ENCODE measurements around the gene EXOC3L4. TPM values are rescaled to one million over a fixed set of nuclear protein-coding genes. Genes with fewer than 3 reads are reported as not detected.
A peak's percentile ranks its signal among the peaks of the same experiment; 100 is the strongest.

The EXOC3L4 gene
- total RNA-seq, 1 donor from 2014 or later = not detected

DNA sequence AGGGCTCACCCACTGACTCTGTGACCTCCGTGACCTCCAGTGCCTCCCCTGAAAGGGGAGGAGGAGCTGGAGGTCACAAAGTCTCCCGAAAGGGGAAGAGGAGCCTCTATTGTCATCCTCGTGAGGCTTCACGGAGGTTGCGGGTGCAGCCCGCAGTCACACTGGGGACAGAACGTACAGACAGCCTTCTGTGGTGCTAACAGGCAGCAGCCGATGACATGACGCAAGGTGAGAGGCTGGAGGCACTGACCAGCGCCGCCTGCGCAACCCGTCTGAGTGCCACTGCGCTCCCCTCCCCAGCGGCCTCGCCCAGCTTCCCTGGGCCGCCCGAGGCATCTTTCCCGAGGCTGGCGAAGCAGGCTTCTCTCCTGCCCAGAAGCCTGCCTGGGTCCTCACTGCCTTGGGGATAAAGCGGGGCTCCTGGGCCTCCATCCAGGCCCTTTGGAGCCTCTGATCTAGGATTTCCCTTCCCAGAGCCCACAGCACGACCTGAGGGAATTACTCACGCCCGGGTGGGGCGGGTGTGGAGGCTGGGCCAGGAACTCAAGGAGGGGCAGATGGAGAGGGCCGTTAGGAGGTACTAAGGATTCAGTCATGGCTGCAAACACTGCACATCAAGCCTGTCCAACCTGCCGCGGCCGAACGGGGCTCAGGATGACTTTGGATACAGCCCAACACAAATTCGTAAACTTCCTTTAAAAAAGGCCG is 22.8 kb upstream of the EXOC3L4 start:
- Histone ChIP-seq H3K4me3 (no peak overlapping the region), H3K4me1 (peaks cover 16% of the 10 kb centered on the region), H3F3A (ENCODE audit: low read depth) (peaks cover 13% of the 10 kb centered on the region), H3K9ac (no peak overlapping the region), H2AFZ (replicated peaks) (no peak overlapping the region), H4K20me1 (ENCODE audit: low read depth) (no peaks in the 10 kb centered on the region), H3K27me3 (peaks cover 20% of the 10 kb centered on the region), H3K36me3 (no peaks in the 10 kb centered on the region), H3K9me3 (ENCODE audit: low read depth) (no peaks in the 10 kb centered on the region), H3K27ac (peak overlapping the region; percentile 37), H3K4me2 (peak overlapping the region; percentile 59), H3K79me2 (ENCODE audit: low read depth) (no peaks in the 10 kb centered on the region)
- TF ChIP-seq EZH2phosphoT487 (IDR thresholded peaks at IDR 0.05) (no peak), CTCF (IDR thresholded peaks at IDR 0.05) (no peak), EZH2 (IDR thresholded peaks at IDR 0.05) (no peak)
- Mint-ChIP-seq H3K4me1 (peaks cover 11% of the 10 kb centered on the region), H3K27me3 (ENCODE audit: insufficient read depth, low read depth) (peaks cover 2% of the 10 kb centered on the region), H3K9me3 (no peaks in the 10 kb centered on the region), H3K27ac (peak overlapping the region; percentile 66), H3K4me3 (no peak overlapping the region), H3K36me3 (no peaks in the 10 kb centered on the region)
- peak; percentile 52 for DNase-seq (ENCODE audit: low spot score)

- Histone ChIP-seq H3K27ac (no peak overlapping the region), H3K9ac (no peak overlapping the region), H3K79me2 (ENCODE audit: low read depth) (no peaks in the 10 kb centered on the region), H3K4me3 (no peak overlapping the region), H3F3A (ENCODE audit: low read depth) (peaks cover 13% of the 10 kb centered on the region), H2AFZ (replicated peaks) (no peak overlapping the region), H3K27me3 (peaks cover 21% of the 10 kb centered on the region), H3K9me3 (ENCODE audit: low read depth) (no peaks in the 10 kb centered on the region), H3K36me3 (no peaks in the 10 kb centered on the region), H3K4me1 (peaks cover 16% of the 10 kb centered on the region), H4K20me1 (ENCODE audit: low read depth) (no peaks in the 10 kb centered on the region), H3K4me2 (no peak overlapping the region)
- no peak for TF ChIP-seq CTCF (IDR thresholded peaks at IDR 0.05)
- no peak for TF ChIP-seq EZH2phosphoT487 (IDR thresholded peaks at IDR 0.05)
- TF ChIP-seq EZH2 (IDR thresholded peaks at IDR 0.05) = no peak
- no peak for DNase-seq (ENCODE audit: low spot score)
- no peak overlapping the region for H3K4me3 Mint-ChIP-seq
- H3K9me3 Mint-ChIP-seq = no peaks in the 10 kb centered on the region
- no peaks in the 10 kb centered on the region for H3K36me3 Mint-ChIP-seq
- no peaks in the 10 kb centered on the region for H3K27me3 Mint-ChIP-seq (ENCODE audit: insufficient read depth, low read depth)
- peaks cover 4% of the 10 kb centered on the region for H3K4me1 Mint-ChIP-seq
- H3K27ac Mint-ChIP-seq = no peak overlapping the region
These were observed 21.7 kb upstream of the EXOC3L4 start for GRCh38 chr14:103072595-103073366.

DNA sequence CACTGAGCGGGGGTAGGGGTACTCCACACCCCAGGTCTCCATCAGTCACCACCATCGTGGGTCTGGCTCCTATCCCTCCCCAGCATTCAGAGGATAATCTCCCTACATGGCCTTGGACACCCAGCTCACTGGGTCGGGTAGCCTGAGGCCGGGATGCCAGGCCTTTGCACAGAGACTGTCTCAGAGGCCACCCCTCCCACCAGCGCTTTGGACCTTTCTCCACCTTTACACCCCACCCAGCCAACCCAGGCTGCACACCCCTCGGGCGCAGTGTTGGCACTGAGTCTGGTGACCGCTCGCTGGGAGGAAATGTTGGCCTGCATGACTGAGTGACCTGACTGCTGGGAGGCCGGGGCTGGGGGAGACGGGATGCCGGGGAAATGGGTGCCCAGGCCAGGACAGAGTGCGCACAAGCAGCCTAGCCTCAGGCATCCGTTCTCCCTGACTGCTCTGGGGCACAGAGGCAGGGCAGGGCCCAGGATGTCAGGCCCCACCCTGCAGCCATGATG is 21.1 kb upstream of the EXOC3L4 start:
- Histone ChIP-seq H3K9me3 (ENCODE audit: low read depth) (no peaks in the 10 kb centered on the region), H3K27ac (no peak overlapping the region), H3K36me3 (no peaks in the 10 kb centered on the region), H3K4me1 (peaks cover 16% of the 10 kb centered on the region), H2AFZ (replicated peaks) (no peak overlapping the region), H3K79me2 (ENCODE audit: low read depth) (no peaks in the 10 kb centered on the region), H4K20me1 (ENCODE audit: low read depth) (no peaks in the 10 kb centered on the region), H3K27me3 (peaks cover 26% of the 10 kb centered on the region), H3K4me2 (no peak overlapping the region), H3F3A (ENCODE audit: low read depth) (peaks cover 13% of the 10 kb centered on the region), H3K9ac (no peak overlapping the region), H3K4me3 (no peak overlapping the region)
- Mint-ChIP-seq H3K27ac (no peak overlapping the region), H3K4me3 (no peak overlapping the region), H3K36me3 (no peaks in the 10 kb centered on the region), H3K27me3 (ENCODE audit: insufficient read depth, low read depth) (no peaks in the 10 kb centered on the region), H3K9me3 (no peaks in the 10 kb centered on the region), H3K4me1 (peaks cover 4% of the 10 kb centered on the region)
- TF ChIP-seq EZH2 (IDR thresholded peaks at IDR 0.05) (no peak), EZH2phosphoT487 (IDR thresholded peaks at IDR 0.05) (no peak), CTCF (IDR thresholded peaks at IDR 0.05) (no peak)
- no peak for DNase-seq (ENCODE audit: low spot score)
